Right lobe of liver (tissue), 6 donors: ENCODE measurements around the gene PGAP2. TPM values are rescaled to one million over a fixed set of nuclear protein-coding genes. Genes with fewer than 3 reads are reported as not detected.
A peak's percentile ranks its signal among the peaks of the same experiment; 100 is the strongest.

Experiments used
- ATAC-seq, 4 donors: fragments of 200-7000 bp; cut with Tn5 transposase; one replicate each; pipeline ENCODE4 v1.9.1; 2020; ENCODE audit warnings: mild to moderate bottlenecking in 4 of 4, moderate library complexity in 4 of 4
- DNase-seq, 3 donors: peaks; one replicate each; pipeline ENCODE4 v3.0.0-alpha.2; 2020
- H3K27ac ChIP-seq, 3 donors: fragments of 200-600 bp; one replicate each; pipeline ENCODE4 v1.8.0; 2022
- H3K27me3 ChIP-seq, 2 donors: fragments of 200-600 bp; one replicate each; pipeline ENCODE4 v1.8.0; 2022
- H3K36me3 ChIP-seq, 4 donors: fragments of 200-600 bp; sonication (generic) in 1 of 4; one replicate each; pipeline versions ENCODE4 v1.5.1 to v1.8.0; 2017 to 2022; ENCODE audit warnings: control low read depth in 1 of 4
- H3K4me1 ChIP-seq, 4 donors: fragments of 200-600 bp; sonication (generic) in 1 of 4; one replicate each; pipeline versions ENCODE4 v1.5.1 to v1.8.0; 2017 to 2022; ENCODE audit warnings: control low read depth in 1 of 4
- H3K4me3 ChIP-seq, 3 donors: fragments of 200-600 bp; one replicate each; pipeline ENCODE4 v1.8.0; 2022
- H3K9me3 ChIP-seq, 4 donors: fragments of 200-600 bp; sonication (generic) in 1 of 4; one replicate each; pipeline versions ENCODE4 v1.5.1 to v1.8.0; 2017 to 2022; ENCODE audit warnings: control low read depth in 1 of 4
- CTCF ChIP-seq, 4 donors: fragments of 200-600 bp in 3 of 4; fragments of 450-650 bp in 1 of 4; IDR thresholded peaks; one replicate each; pipeline versions ENCODE4 v1.5.1 to v1.8.0; 2016 to 2022; ENCODE audit warnings: antibody characterized with exemption in 4 of 4, mild to moderate bottlenecking in 2 of 4
- POLR2A ChIP-seq: fragments of 450-650 bp; IDR thresholded peaks from one replicate; pipeline ENCODE4 v1.6.1; 2017; ENCODE audit warnings: antibody characterized with exemption, mild to moderate bottlenecking
- WGBS: methylation state at CpG from one replicate; pipeline ENCODE4 v1.1.6; 2018; ENCODE audit warnings: low coverage, low lambda C conversion rate; ENCODE audit not compliant: insufficient coverage; ENCODE audit errors: missing lambda C conversion rate; 5-methylcytosine and 5-hydroxymethylcytosine counted together
- intact Hi-C, 2 donors: fragments of 100-400 bp; cut with DNase I; formaldehyde crosslinking; loops; one replicate each; pipeline versions ENCODE4 v1.11.2 to v1.14.1; 2022
- total RNA-seq, 6 experiments: library from RNA; depleted of rRNA in 2 of 6; stranded (reverse); fragments of >200 nt in 2 of 6; fragmentation: NEBNext Ultra II Directional in 3 of 6; extraction: Animal tissue kit (Norgen Biotek cat#: 25700) in 3 of 6; gene quantifications; one replicate each; pipeline versions ENCODE4 v1.1.0 to v1.2.4, GENCODE V29; 2016 to 2023
- donor health status: DM: no; HTN: yes; CAD: no.
- donor health status: DM: no; HTN: no; CAD: no.
- donor health status: DM: no; HTN: no; CAD: no.
- donor health status: DM: no; HTN: yes; CAD: no.
- donor health status: DM: no; HTN: yes; CAD: no.

The PGAP2 gene
- total RNA-seq, 6 experiments from 2014 or later: 14.8 to 26.8 (median 17.9) TPM

GRCh38 chr11:3823762-3824506, 15.6 kb downstream of the PGAP2 start:
- intact Hi-C loops: no loop called here
- Histone ChIP-seq H3K4me3 (no peak overlapping the region), H3K36me3 (peaks cover 0 to 13% (median 10%) of the 10 kb centered on the region in 4 donors), H3K4me1 (no peaks in the 10 kb centered on the region), H3K9me3 (no peaks in the 10 kb centered on the region), H3K27ac (no peak overlapping the region), H3K27me3 (no peaks in the 10 kb centered on the region)
- no peak for ATAC-seq
- no peak for DNase-seq
- WGBS: 91% methylated on average over 11 of the region's 30 CpGs
- TF ChIP-seq CTCF (IDR thresholded peaks at IDR 0.05) (no peak), POLR2A (no peak)

DNA sequence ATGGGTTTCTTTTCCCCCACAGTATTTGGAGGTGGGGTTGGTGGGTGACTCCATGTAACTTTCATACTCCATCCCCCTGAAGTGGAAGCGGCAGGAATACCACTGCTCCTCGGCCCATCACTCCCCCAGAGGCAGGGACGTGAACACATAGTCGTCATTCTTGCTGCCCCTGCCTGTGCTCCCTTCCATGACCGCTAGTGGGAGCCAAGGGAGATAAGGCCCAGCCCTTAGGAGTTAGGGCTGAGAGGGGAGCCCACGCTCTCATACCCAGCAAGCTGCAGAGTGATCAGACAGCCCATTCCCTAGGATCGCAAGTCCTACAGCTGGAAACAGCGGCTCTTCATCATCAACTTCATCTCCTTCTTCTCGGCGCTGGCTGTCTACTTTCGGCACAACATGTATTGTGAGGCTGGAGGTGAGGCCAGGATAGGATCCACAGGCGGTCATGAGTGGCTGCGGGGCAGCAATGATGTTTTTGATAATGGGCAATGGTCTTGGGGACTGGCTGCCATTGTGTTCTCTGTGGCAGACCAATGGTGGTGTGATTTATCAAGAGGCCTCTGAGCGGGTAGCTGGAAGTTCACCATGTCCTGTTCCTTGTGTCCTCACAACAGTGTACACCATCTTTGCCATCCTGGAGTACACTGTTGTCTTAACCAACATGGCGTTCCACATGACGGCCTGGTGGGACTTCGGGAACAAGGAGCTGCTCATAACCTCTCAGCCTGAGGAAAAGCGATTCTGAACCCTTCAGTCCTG, 16.5 kb downstream of the PGAP2 start:
- 75% methylated on average over 8 of the region's 18 CpGs for WGBS
- intact Hi-C loops: no loop called here
- peaks cover 0 to 13% (median 10%) of the 10 kb centered on the region in 4 donors for H3K36me3 ChIP-seq
- no peaks in the 10 kb centered on the region for H3K9me3 ChIP-seq
- no peak overlapping the region for H3K4me3 ChIP-seq
- ATAC-seq (peak; percentile 76 to 85 (median 78)), DNase-seq (peak in 1 of 3 donors; percentile 47)
- H3K27ac ChIP-seq: no peak overlapping the region
- no peaks in the 10 kb centered on the region for H3K4me1 ChIP-seq
- H3K27me3 ChIP-seq: no peaks in the 10 kb centered on the region
- TF ChIP-seq POLR2A: no peak
- peak; percentile 51 to 54 (median 54) for TF ChIP-seq CTCF (IDR thresholded peaks at IDR 0.05)

GRCh38 chr11:3825473-3826154, 17.3 kb downstream of the PGAP2 start:
- Histone ChIP-seq H3K4me3 (no peak overlapping the region), H3K36me3 (peaks cover 0 to 14% (median 12%) of the 10 kb centered on the region in 4 donors), H3K27ac (no peak overlapping the region), H3K27me3 (no peaks in the 10 kb centered on the region), H3K9me3 (no peaks in the 10 kb centered on the region), H3K4me1 (no peaks in the 10 kb centered on the region)
- intact Hi-C loops: no loop called here
- 68% methylated on average over 5 of the region's 8 CpGs for WGBS
- ATAC-seq (no peak), DNase-seq (no peak)
- TF ChIP-seq CTCF (IDR thresholded peaks at IDR 0.05): no peak
- TF ChIP-seq POLR2A: no peak

DNA sequence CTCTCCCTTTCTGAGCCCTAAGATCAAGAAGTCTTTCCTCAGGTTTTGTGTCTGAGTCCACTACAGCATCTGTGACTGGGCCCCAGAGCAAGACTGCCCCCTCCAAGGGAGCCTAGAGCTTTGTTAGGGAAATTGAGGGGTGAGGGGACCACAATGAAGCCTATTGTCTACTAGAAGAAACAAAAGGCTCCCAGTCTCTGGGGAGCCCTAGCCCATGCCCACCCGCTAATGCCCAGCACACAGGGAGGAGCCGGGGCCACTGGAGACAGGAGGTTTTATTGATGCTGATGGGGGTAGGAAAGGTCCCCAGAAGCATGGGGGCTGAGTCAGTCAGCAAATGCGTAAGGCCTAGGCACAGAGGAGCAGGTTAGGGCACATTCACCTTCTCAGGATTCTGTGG, 18.4 kb downstream of the PGAP2 start:
- no peak for ATAC-seq
- WGBS: 100% methylated on average over 3 of the region's 3 CpGs
- TF ChIP-seq CTCF (IDR thresholded peaks at IDR 0.05) (no peak), POLR2A (no peak)
- H3K9me3 ChIP-seq: no peaks in the 10 kb centered on the region
- intact Hi-C loops: no loop called here
- H3K4me3 ChIP-seq: no peak overlapping the region
- no peak overlapping the region for H3K27ac ChIP-seq
- DNase-seq: no peak
- no peaks in the 10 kb centered on the region for H3K27me3 ChIP-seq
- peaks cover 0 to 14% (median 12%) of the 10 kb centered on the region in 4 donors for H3K36me3 ChIP-seq
- H3K4me1 ChIP-seq: peaks cover 0 to under 1% (median 0%) of the 10 kb centered on the region in 4 donors
